Measurements from ENCODE around the gene IGF2BP3. TPM values are rescaled to one million over a fixed set of nuclear protein-coding genes. Genes with fewer than 3 reads are reported as not detected.
"Not testable (repeated sequence)": the region's sequence is repeated elsewhere in the genome, so short reads cannot be mapped to it uniquely, and the experiment has no call there.

IGF2BP3 gene
- total RNA-seq, 2 donors from 2014 or later: 0.24 to 1.2 TPM

GRCh38 chr7:23410446-23411183, 59.7 kb downstream of the IGF2BP3 start:
- intact Hi-C loops (cut with DNase I): no loop called here
- Histone ChIP-seq H3K4me3 (no peak overlapping the region), H3K36me3 (no peaks in the 10 kb centered on the region), H3K4me1 (no peaks in the 10 kb centered on the region), H3K9ac (ENCODE audit: low read depth in 2 of 2, low read length in 2 of 2) (no peak overlapping the region), H3K27me3 (no peaks in the 10 kb centered on the region), H3K27ac (no peak overlapping the region), H3K9me3 (no peaks in the 10 kb centered on the region)
- no peak for TF ChIP-seq CTCF (IDR thresholded peaks at IDR 0.05)
- no peak for DNase-seq

GRCh38 chr7:23406564-23406963, 63.7 kb downstream of the IGF2BP3 start:
- H3K4me1 ChIP-seq; H3K9ac ChIP-seq (ENCODE audit: low read depth in 2 of 2, low read length in 2 of 2); intact Hi-C loops (cut with DNase I); H3K9me3 ChIP-seq; H3K27ac ChIP-seq; H3K36me3 ChIP-seq; DNase-seq; H3K27me3 ChIP-seq; H3K4me3 ChIP-seq: not testable (repeated sequence)

- Histone ChIP-seq H3K4me1 (no peaks in the 10 kb centered on the region), H3K4me3 (no peak overlapping the region), H3K27me3 (no peaks in the 10 kb centered on the region), H3K36me3 (no peaks in the 10 kb centered on the region), H3K9ac (ENCODE audit: low read depth in 2 of 2, low read length in 2 of 2) (no peak overlapping the region), H3K9me3 (no peaks in the 10 kb centered on the region), H3K27ac (no peak overlapping the region)
- DNase-seq: no peak
- intact Hi-C loops (cut with DNase I): no loop called here
- TF ChIP-seq CTCF (IDR thresholded peaks at IDR 0.05): no peak
These were observed 65.1 kb downstream of the IGF2BP3 start for GRCh38 chr7:23405240-23405618.

GRCh38 chr7:23404546-23405239, 65.6 kb downstream of the IGF2BP3 start:
- no peaks in the 10 kb centered on the region for H3K9me3 ChIP-seq
- no peak overlapping the region for H3K4me3 ChIP-seq
- no peaks in the 10 kb centered on the region for H3K4me1 ChIP-seq
- no peak for DNase-seq
- no peak overlapping the region for H3K9ac ChIP-seq (ENCODE audit: low read depth in 2 of 2, low read length in 2 of 2)
- H3K27ac ChIP-seq: no peak overlapping the region
- no peaks in the 10 kb centered on the region for H3K36me3 ChIP-seq
- no peak for TF ChIP-seq CTCF (IDR thresholded peaks at IDR 0.05)
- no peaks in the 10 kb centered on the region for H3K27me3 ChIP-seq
- intact Hi-C loops (cut with DNase I): no loop called here

GRCh38 chr7:23403970-23404369, 66.3 kb downstream of the IGF2BP3 start:
- H3K9me3 ChIP-seq: no peaks in the 10 kb centered on the region
- no peak overlapping the region for H3K4me3 ChIP-seq
- no peak overlapping the region for H3K27ac ChIP-seq
- DNase-seq: no peak
- H3K4me1 ChIP-seq: no peaks in the 10 kb centered on the region
- H3K9ac ChIP-seq (ENCODE audit: low read depth in 2 of 2, low read length in 2 of 2): no peak overlapping the region
- no peaks in the 10 kb centered on the region for H3K27me3 ChIP-seq
- TF ChIP-seq CTCF (IDR thresholded peaks at IDR 0.05): no peak
- intact Hi-C loops (cut with DNase I): no loop called here
- no peaks in the 10 kb centered on the region for H3K36me3 ChIP-seq

GRCh38 chr7:23398090-23398489, 72.2 kb downstream of the IGF2BP3 start:
- H3K4me3 ChIP-seq; H3K9me3 ChIP-seq; H3K9ac ChIP-seq (ENCODE audit: low read depth in 2 of 2, low read length in 2 of 2); H3K27me3 ChIP-seq; H3K27ac ChIP-seq; H3K4me1 ChIP-seq; intact Hi-C loops (cut with DNase I); H3K36me3 ChIP-seq; DNase-seq: not testable (repeated sequence)
